Breast epithelium (tissue), 4 donors: ENCODE results near the gene PTH1R. TPM values are rescaled to one million over a fixed set of nuclear protein-coding genes. Genes with fewer than 3 reads are reported as not detected.
A peak's percentile ranks its signal among the peaks of the same experiment; 100 is the strongest.

Experiments
- DNase-seq, 2 donors: peaks; one replicate each; pipeline ENCODE4 v3.0.0-alpha.2; 2019; ENCODE audit warnings: low spot score in 2 of 2
- H3K27ac ChIP-seq, 2 donors: fragments of 200-600 bp; sonication (generic) in 1 of 2; one replicate each; pipeline ENCODE4 v1.5.1; 2016 to 2019; ENCODE audit warnings: mild to moderate bottlenecking in 1 of 2
- H3K27me3 ChIP-seq, 2 donors: fragments of 200-600 bp; sonication (generic) in 1 of 2; one replicate each; pipeline versions ENCODE4 v1.5.1 to v1.6.0; 2017 to 2019; ENCODE audit warnings: control low read depth in 1 of 2, mild to moderate bottlenecking in 1 of 2
- H3K36me3 ChIP-seq: fragments of 200-600 bp; one replicate; pipeline ENCODE4 v1.5.1; 2019
- H3K4me1 ChIP-seq, 2 donors: fragments of 200-600 bp; sonication (generic); one replicate each; pipeline ENCODE4 v1.5.1; 2016 to 2019; ENCODE audit warnings: control low read depth in 1 of 2
- H3K4me3 ChIP-seq, 3 donors: fragments of 200-600 bp; sonication (generic); 1 replicate in 2 of 3; 2 replicates in 1 of 3; pipeline ENCODE4 v1.5.1; 2016 to 2019; ENCODE audit warnings: mild to moderate bottlenecking in 3 of 3, moderate library complexity in 2 of 3
- H3K9me3 ChIP-seq, 2 donors: fragments of 200-600 bp; sonication (generic) in 1 of 2; one replicate each; pipeline ENCODE4 v1.5.1; 2016 to 2019; ENCODE audit warnings: control low read depth in 1 of 2
- CTCF ChIP-seq, 3 donors: fragments of 450-650 bp; IDR thresholded peaks; one replicate each; pipeline ENCODE4 v1.5.1; 2016 to 2017; ENCODE audit warnings: antibody characterized with exemption in 3 of 3, mild to moderate bottlenecking in 3 of 3, moderate library complexity in 3 of 3
- POLR2A ChIP-seq: fragments of 450-650 bp; IDR thresholded peaks from one replicate; pipeline ENCODE4 v1.6.1; 2016; ENCODE audit warnings: antibody characterized with exemption, mild to moderate bottlenecking, moderate library complexity
- POLR2AphosphoS5 ChIP-seq, 3 donors: sonication (generic); formaldehyde crosslinking; IDR thresholded peaks; one replicate each; pipeline ENCODE4 v1.6.1; 2017; ENCODE audit warnings: antibody characterized with exemption in 3 of 3
- intact Hi-C: fragments of 100-400 bp; cut with DNase I; formaldehyde crosslinking; loops from one replicate; pipeline ENCODE4 v1.15.1; 2023; ENCODE audit warnings: low total_unique reads
- total RNA-seq, 3 donors: library from RNA; depleted of rRNA; stranded (reverse); fragments of >200 nt; gene quantifications; one replicate each; pipeline ENCODE4 v1.1.0, GENCODE V29; 2016

The PTH1R gene
- total RNA-seq, 3 donors from 2014 or later: 4.7 to 38.2 (median 13.4) TPM

- peak in 1 of 2 donors; percentile 48 for DNase-seq
- intact Hi-C loops: no loop called here
- TF ChIP-seq POLR2A (no peak), POLR2AphosphoS5 (IDR thresholded peaks at IDR 0.05) (no peak), CTCF (IDR thresholded peaks at IDR 0.05) (no peak)
- H3K27ac ChIP-seq: peak overlapping the region in 1 of 2 donors; percentile 19
- peaks cover 0 to 7% of the 10 kb centered on the region in 2 donors for H3K4me1 ChIP-seq
- H3K27me3 ChIP-seq: no peaks in the 10 kb centered on the region
- H3K9me3 ChIP-seq: no peaks in the 10 kb centered on the region
- no peaks in the 10 kb centered on the region for H3K36me3 ChIP-seq
- no peak overlapping the region for H3K4me3 ChIP-seq
Measured at GRCh38 chr3:46849686-46850467, 27.6 kb upstream of the PTH1R start.

- DNase-seq: no peak
- intact Hi-C loops: no loop called here
Measured at GRCh38 chr3:46850468-46850779, 27.1 kb upstream of the PTH1R start.

GRCh38 chr3:46851364-46852333, 25.9 kb upstream of the PTH1R start:
- Histone ChIP-seq H3K4me3 (no peak overlapping the region), H3K4me1 (peaks cover 0 to 2% of the 10 kb centered on the region in 2 donors), H3K27me3 (no peaks in the 10 kb centered on the region), H3K9me3 (no peaks in the 10 kb centered on the region), H3K27ac (no peak overlapping the region), H3K36me3 (no peaks in the 10 kb centered on the region)
- DNase-seq: peak in 1 of 2 donors; percentile 30
- no peak for TF ChIP-seq POLR2A
- TF ChIP-seq POLR2AphosphoS5 (IDR thresholded peaks at IDR 0.05): no peak
- no peak for TF ChIP-seq CTCF (IDR thresholded peaks at IDR 0.05)
- intact Hi-C loops: no loop called here

More at GRCh38 chr3:46850468-46850779, 27.1 kb upstream of the PTH1R start:
- Histone ChIP-seq H3K9me3 (no peaks in the 10 kb centered on the region), H3K4me1 (peaks cover 0 to 7% of the 10 kb centered on the region in 2 donors), H3K27me3 (no peaks in the 10 kb centered on the region), H3K4me3 (no peak overlapping the region), H3K27ac (no peak overlapping the region), H3K36me3 (no peaks in the 10 kb centered on the region)
- no peak for TF ChIP-seq CTCF (IDR thresholded peaks at IDR 0.05)
- TF ChIP-seq POLR2AphosphoS5 (IDR thresholded peaks at IDR 0.05): no peak
- no peak for TF ChIP-seq POLR2A

- no peaks in the 10 kb centered on the region for H3K27me3 ChIP-seq
- H3K4me1 ChIP-seq: no peaks in the 10 kb centered on the region
- no peak overlapping the region for H3K4me3 ChIP-seq
- H3K9me3 ChIP-seq: no peaks in the 10 kb centered on the region
- intact Hi-C loops: no loop called here
- H3K27ac ChIP-seq: no peak overlapping the region
- no peaks in the 10 kb centered on the region for H3K36me3 ChIP-seq
- DNase-seq: peak in 1 of 2 donors; percentile 20
- no peak for TF ChIP-seq POLR2A
- no peak for TF ChIP-seq POLR2AphosphoS5 (IDR thresholded peaks at IDR 0.05)
- no peak for TF ChIP-seq CTCF (IDR thresholded peaks at IDR 0.05)
Measured at GRCh38 chr3:46852334-46852720, 25.2 kb upstream of the PTH1R start.
